Left kidney (tissue), 2 donors: ENCODE data around the gene LHFPL5. TPM values are rescaled to one million over a fixed set of nuclear protein-coding genes. Genes with fewer than 3 reads are reported as not detected.

Source experiments
- DNase-seq: peaks from one replicate; pipeline ENCODE4 v3.0.0-alpha.2; 2013
- polyA plus RNA-seq: library from polyadenylated mRNA; unstranded; fragments of 120-200 nt; gene quantifications from one replicate; pipeline ENCODE4 v1.2.1, GENCODE V29; 2013; ENCODE audit not compliant: insufficient read length

Gene LHFPL5
- polyA plus RNA-seq, 1 donor, result not detected

DNA sequence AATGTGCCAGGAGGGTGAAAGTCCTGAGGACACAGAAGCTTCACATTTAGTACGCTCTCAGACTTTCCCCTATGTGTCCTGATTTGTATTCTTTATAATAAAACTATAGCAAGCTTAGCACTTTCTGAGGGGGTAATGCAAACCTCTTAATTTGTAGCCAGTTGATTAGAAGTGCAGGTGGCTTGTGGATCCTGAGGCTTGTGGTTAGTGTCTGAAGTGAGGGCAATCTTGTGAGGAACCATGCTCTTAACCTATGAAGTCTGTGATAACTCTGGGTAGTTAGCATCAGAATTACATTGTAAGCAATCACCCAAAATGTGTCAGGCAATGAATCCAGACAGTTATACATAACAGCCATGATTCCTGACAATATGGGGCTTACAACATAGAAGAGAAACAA is 51.1 kb downstream of the LHFPL5 start:
- no peak for DNase-seq

DNA sequence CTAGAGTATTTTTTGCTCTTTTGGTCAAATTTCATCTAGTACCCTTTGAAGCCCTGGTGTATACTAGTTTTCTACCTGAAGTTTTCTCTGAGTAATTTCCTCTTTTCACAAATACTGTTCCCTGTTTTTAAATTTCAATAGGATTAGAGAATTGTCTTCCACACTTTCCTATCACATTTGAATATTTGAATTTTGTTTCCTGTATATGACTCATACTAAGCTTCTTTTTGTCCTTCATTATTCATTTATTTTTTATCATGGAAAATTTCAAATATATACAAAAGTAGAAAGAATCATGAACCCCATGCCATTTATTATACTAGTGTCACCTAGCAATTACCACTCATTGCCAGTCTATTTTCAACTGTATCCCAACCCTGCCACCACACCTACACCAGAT is 52.7 kb downstream of the LHFPL5 start:
- no peak for DNase-seq

DNA sequence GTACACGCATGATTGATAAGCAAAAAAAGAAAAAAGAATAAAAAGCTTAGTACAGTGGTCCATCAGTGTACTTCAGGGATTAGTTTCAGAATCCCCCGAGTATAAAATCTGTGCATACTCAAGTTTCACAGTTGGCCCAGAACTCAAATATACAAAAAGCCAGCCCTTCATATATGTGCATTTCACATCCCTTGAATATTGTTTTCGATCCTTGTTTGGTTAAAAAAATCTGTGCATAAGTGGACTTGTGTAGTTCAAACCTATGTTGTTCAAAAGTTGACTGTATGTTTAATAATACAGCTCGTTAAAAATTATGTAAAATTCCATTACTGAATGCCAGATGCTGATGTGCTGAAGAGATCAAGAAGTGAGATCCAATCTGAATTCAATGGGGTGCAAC is 54.2 kb downstream of the LHFPL5 start:
- no peak for DNase-seq

Other genes with a start within 250 kb of the LHFPL5 start
- gene FKBP5, start 116.4 kb upstream of the LHFPL5 start, polyA plus RNA-seq, result 26.8 TPM
- 1.8 TPM for gene ARMC12, start 68.3 kb upstream of the LHFPL5 start, polyA plus RNA-seq
- gene CLPSL2, start 28.8 kb upstream of the LHFPL5 start, polyA plus RNA-seq, result not detected
- gene CLPSL1, start 24.3 kb upstream of the LHFPL5 start, polyA plus RNA-seq, result 2.2 TPM
- 0.33 TPM for gene CLPS, start 8.0 kb upstream of the LHFPL5 start, polyA plus RNA-seq
- 67.7 TPM for gene SRPK1, start 115.7 kb downstream of the LHFPL5 start, polyA plus RNA-seq
- 0.47 TPM for gene SLC26A8, start 219.3 kb downstream of the LHFPL5 start, polyA plus RNA-seq
- 56.6 TPM for gene MAPK14, start 222.5 kb downstream of the LHFPL5 start, polyA plus RNA-seq